BLaER1 treated with 17β-estradiol and CSF1 and Interleukin-3, amounts not matched to agents 10 nM and 100 nM (cell line): Measurements from ENCODE around the gene TRAF5.

ENCODE experiments used
- H3K27ac ChIP-seq, 11 experiments: shearing (Covaris generic); formaldehyde crosslinking; 2 replicates each; pipeline ENCODE4 v1.8.1; 2022
- H3K27me3 ChIP-seq, 11 experiments: shearing (Covaris generic); formaldehyde crosslinking; 2 replicates each; pipeline ENCODE4 v1.8.1; 2022
- H3K36me3 ChIP-seq, 11 experiments: shearing (Covaris generic); formaldehyde crosslinking; 2 replicates each; pipeline ENCODE4 v1.8.1; 2022
- H3K4me1 ChIP-seq, 10 experiments: shearing (Covaris generic); formaldehyde crosslinking; 2 replicates each; pipeline ENCODE4 v1.8.1; 2022
- H3K4me2 ChIP-seq, 11 experiments: shearing (Covaris generic); formaldehyde crosslinking; 2 replicates each; pipeline ENCODE4 v1.8.1; 2022
- H3K4me3 ChIP-seq, 10 experiments: shearing (Covaris generic); formaldehyde crosslinking; 2 replicates each; pipeline ENCODE4 v1.8.1; 2022
- H3K9ac ChIP-seq, 11 experiments: shearing (Covaris generic); formaldehyde crosslinking; 2 replicates each; pipeline ENCODE4 v1.8.1; 2022
- H3K9me3 ChIP-seq, 11 experiments: shearing (Covaris generic); formaldehyde crosslinking; replicated peaks in 1 of 11; 2 replicates each; pipeline ENCODE4 v1.8.1; 2022
- H4K20me1 ChIP-seq, 11 experiments: shearing (Covaris generic); formaldehyde crosslinking; 2 replicates each; pipeline ENCODE4 v1.8.1; 2022
- Cebpa-rat ChIP-seq, 11 experiments: shearing (Covaris generic); IDR thresholded peaks; 2 replicates each; pipeline ENCODE4 v1.8.1; 2022

TRAF5 gene

DNA sequence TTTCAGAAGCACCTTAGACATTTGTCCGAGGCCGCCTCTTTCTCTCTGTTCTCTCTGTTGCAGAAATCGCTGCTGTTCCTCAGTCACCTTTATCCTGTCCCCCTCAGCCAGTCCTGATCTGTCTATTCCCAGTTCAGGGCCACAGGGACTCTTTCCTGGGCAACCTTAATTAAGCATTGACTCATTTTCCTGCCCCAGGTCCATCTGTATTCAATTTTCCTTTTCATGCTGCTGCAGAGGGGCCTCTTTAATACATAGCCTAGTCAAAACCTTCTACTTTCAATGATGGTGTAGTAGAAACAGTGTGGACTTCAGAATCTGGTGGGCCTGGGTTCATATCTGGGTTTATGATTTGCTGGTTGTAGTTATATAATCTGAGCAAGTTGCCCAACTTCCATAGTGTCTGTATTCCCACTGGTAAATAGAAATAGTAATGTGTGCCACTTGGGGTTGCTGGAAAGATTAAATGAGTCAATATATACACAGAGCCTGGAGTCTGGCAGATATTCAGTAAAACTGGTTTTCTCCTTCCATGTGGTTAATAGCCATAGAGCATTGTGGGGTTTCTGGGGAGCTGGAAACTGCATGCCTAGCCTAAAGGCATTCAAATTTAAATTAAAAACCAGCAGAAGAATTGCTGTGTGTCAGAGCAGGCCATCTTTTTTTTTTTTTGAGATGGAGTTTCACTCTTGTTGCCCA is 4.5 kb downstream of the TRAF5 start:
- Histone ChIP-seq H4K20me1 (peaks cover 4 to 81% (median 31%) of the 10 kb centered on the region in 11 experiments; a peak in 17 of 22 replicates), H3K9ac (no peak overlapping the region), H3K4me3 (no peak overlapping the region), H3K27ac (no peak overlapping the region), H3K4me2 (peak overlapping the region in 1 of 11 experiments; percentile 43; a peak in 3 of 22 replicates), H3K36me3 (no peaks in the 10 kb centered on the region), H3K9me3 (no peaks in the 10 kb centered on the region), H3K27me3 (no peaks in the 10 kb centered on the region), H3K4me1 (peaks cover 42 to 80% (median 66%) of the 10 kb centered on the region in 10 experiments)
- TF ChIP-seq Cebpa-rat (IDR thresholded peaks at IDR 0.05) = no peak

DNA sequence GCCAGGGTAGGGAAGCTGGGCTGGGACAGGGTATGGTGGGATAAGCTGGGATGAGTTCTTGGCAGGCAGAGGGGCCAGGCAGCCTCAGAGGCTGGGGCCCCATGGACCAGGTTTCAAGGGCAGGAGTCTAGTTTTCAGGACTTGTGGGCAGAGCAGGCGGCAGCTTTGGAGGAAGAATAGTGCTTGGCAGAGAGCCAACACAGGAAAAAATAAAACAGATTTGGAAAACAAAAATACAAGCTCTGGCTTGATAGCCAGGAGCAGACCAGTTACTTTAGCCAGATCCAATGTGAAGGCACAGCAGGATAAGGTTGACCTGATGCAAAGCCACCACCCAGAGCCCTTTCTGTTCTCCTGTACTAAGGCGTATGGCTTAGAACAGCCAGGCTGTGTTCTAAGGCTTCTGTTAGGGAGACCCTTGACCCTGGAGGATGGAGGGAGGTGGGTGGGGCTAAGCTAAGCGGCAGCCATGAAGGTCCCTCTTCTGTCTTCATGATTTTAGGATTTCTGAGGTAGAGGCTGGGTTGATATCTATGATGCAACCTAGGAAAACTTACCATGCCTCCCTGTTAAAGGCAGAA is 5.5 kb downstream of the TRAF5 start:
- Histone ChIP-seq H3K4me1 (peaks cover 42 to 84% (median 72%) of the 10 kb centered on the region in 10 experiments), H3K4me2 (peak overlapping the region; percentile 9 to 51 (median 39); a peak in 19 of 22 replicates)
- TF ChIP-seq Cebpa-rat (IDR thresholded peaks at IDR 0.05) = no peak

DNA sequence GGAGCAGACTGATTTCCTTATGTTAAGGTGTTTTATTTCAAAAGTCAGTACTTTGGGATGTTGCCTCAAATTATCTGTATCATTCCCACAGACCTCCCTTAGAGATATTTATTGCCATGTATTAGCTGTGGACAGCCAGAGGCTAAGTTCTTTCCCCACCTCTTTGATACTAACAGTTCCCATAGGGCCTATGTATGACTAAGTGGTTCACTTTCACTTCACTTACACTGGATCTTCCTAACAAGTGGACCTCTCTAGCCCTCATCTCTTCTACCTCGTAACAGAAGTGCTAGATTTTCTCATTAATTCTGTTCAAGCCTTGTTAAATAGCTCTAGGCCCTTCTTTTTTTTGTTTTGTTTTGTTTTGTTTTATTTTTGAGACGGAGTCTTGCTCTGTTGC is 6.2 kb downstream of the TRAF5 start:
- no peaks in the 10 kb centered on the region for H3K9me3 ChIP-seq
- H3K4me2 ChIP-seq = peak overlapping the region in 6 of 11 experiments; percentile 9 to 51 (median 34); a peak in 4 of 22 replicates
- H3K36me3 ChIP-seq = peaks cover 0 to 8% (median 0%) of the 10 kb centered on the region in 11 experiments; a peak in 1 of 22 replicates
- H3K27ac ChIP-seq = no peak overlapping the region
- peaks cover 39 to 84% (median 67%) of the 10 kb centered on the region in 10 experiments for H3K4me1 ChIP-seq
- H3K9ac ChIP-seq = no peak overlapping the region
- no peak overlapping the region for H3K4me3 ChIP-seq
- TF ChIP-seq Cebpa-rat (IDR thresholded peaks at IDR 0.05) = no peak
- H3K27me3 ChIP-seq = no peaks in the 10 kb centered on the region
- peaks cover 4 to 94% (median 37%) of the 10 kb centered on the region in 11 experiments; a peak in 17 of 22 replicates for H4K20me1 ChIP-seq

More for the DNA sequence above, 5.5 kb downstream of the TRAF5 start:
- Histone ChIP-seq H3K27ac (no peak overlapping the region), H3K9ac (no peak overlapping the region; a peak in 1 of 22 replicates), H4K20me1 (peaks cover 4 to 91% (median 37%) of the 10 kb centered on the region in 11 experiments; a peak in 17 of 22 replicates), H3K4me3 (no peak overlapping the region), H3K9me3 (no peaks in the 10 kb centered on the region), H3K36me3 (peaks cover 0 to 5% (median 0%) of the 10 kb centered on the region in 11 experiments; a peak in 1 of 22 replicates), H3K27me3 (no peaks in the 10 kb centered on the region)

DNA sequence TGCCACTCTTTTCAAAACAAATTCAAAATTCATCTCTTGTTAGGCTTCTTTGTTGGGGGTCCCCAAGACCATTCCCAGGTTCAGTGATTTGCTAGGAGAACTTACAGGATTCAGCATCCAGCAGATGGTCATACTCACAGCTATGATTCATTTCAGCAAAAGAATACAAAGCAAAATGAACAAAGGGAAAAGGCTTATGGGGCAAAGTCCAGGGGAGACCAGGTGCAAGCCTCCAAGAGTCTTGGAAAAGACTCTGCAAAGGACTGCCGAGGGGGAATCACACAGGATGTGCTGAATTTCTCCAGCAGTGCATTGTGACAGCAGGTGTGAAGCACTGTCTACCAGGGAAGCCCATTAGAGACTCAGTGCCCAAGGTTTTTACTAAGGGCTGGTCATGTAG is 7.3 kb downstream of the TRAF5 start:
- H3K4me3 ChIP-seq = no peak overlapping the region
- TF ChIP-seq Cebpa-rat (IDR thresholded peaks at IDR 0.05) = no peak
- H3K27me3 ChIP-seq = no peaks in the 10 kb centered on the region
- H4K20me1 ChIP-seq = peaks cover 7 to 94% (median 27%) of the 10 kb centered on the region in 11 experiments; a peak in 16 of 22 replicates
- no peak overlapping the region for H3K4me2 ChIP-seq
- H3K36me3 ChIP-seq = peaks cover 0 to 13% (median 0%) of the 10 kb centered on the region in 11 experiments; a peak in 4 of 22 replicates
- no peak overlapping the region for H3K27ac ChIP-seq
- no peaks in the 10 kb centered on the region for H3K9me3 ChIP-seq
- peaks cover 32 to 75% (median 56%) of the 10 kb centered on the region in 10 experiments for H3K4me1 ChIP-seq
- no peak overlapping the region for H3K9ac ChIP-seq

DNA sequence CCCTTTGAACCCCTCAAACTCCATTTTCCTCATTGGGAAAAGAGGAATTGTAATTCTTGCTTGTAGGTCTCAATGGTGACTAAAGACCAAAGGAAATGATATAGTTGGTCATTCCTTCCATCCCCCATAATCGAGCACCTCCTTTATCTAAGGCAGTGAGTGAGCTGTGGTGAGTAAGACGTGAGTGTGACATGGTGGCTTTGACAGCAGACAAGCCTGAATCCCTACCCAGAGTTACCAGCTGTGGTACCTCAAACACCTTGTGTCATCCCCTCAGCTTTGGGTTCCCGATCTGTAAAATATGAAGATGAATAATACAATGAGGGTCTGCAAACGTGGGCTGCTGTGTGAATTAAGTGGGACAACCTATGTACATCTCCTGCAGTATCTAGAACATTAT is 8.4 kb downstream of the TRAF5 start:
- Histone ChIP-seq H3K9me3 (no peaks in the 10 kb centered on the region), H3K9ac (no peak overlapping the region), H3K4me3 (no peak overlapping the region), H3K36me3 (peaks cover 0 to 23% (median 0%) of the 10 kb centered on the region in 11 experiments; a peak in 6 of 22 replicates), H3K27ac (no peak overlapping the region), H3K27me3 (no peaks in the 10 kb centered on the region), H3K4me1 (peaks cover 32 to 71% (median 52%) of the 10 kb centered on the region in 10 experiments), H3K4me2 (peak overlapping the region; percentile 38 to 87 (median 82); a peak in 20 of 22 replicates), H4K20me1 (peaks cover 6 to 92% (median 22%) of the 10 kb centered on the region in 11 experiments; a peak in 16 of 22 replicates)
- TF ChIP-seq Cebpa-rat (IDR thresholded peaks at IDR 0.05) = no peak

DNA sequence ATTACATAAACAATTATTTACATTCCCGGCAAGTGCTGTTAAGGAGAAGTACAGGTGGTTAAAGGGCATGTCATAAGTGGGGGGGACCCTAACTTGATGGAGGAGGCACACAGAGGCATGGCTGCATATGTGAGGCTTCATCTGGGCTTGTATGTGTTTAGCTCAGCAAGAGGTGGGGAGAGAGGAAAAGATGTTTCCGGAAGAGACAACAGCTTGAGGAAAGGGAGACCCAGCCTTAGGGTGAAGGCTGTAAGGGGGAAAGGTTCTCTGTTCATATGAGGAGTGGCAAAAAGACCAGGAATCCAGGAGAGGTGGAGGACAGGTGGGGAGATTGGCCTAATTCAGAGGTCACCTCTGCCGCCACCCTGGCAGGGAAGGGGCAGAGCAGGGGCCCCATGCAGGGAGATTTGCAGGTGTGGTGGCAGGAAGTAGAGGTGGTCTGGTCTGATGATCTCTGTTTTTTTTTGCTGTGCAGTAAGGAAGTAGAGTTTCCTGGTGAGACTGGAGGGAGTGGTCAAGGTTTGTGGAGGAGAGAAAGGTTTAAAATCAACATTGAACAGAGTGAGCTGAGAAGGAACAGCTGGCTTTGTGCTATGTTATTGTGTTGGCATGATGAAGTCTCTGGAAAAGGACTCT is 9.0 kb downstream of the TRAF5 start:
- H3K4me1 ChIP-seq = peaks cover 33 to 65% (median 48%) of the 10 kb centered on the region in 10 experiments
- no peak for TF ChIP-seq Cebpa-rat (IDR thresholded peaks at IDR 0.05)
- peak overlapping the region in 4 of 11 experiments; percentile 0 to 36 (median 6); a peak in 3 of 22 replicates for H3K9ac ChIP-seq
- peak overlapping the region in 3 of 11 experiments; percentile 16 to 32 (median 25); a peak in 3 of 22 replicates for H3K27ac ChIP-seq
- peaks cover 0 to 23% (median 0%) of the 10 kb centered on the region in 11 experiments; a peak in 6 of 22 replicates for H3K36me3 ChIP-seq
- H3K9me3 ChIP-seq = no peaks in the 10 kb centered on the region
- peaks cover 0 to 86% (median 21%) of the 10 kb centered on the region in 11 experiments; a peak in 15 of 22 replicates for H4K20me1 ChIP-seq
- H3K4me2 ChIP-seq = peak overlapping the region; percentile 38 to 87 (median 82)
- H3K27me3 ChIP-seq = no peaks in the 10 kb centered on the region
- no peak overlapping the region for H3K4me3 ChIP-seq

DNA sequence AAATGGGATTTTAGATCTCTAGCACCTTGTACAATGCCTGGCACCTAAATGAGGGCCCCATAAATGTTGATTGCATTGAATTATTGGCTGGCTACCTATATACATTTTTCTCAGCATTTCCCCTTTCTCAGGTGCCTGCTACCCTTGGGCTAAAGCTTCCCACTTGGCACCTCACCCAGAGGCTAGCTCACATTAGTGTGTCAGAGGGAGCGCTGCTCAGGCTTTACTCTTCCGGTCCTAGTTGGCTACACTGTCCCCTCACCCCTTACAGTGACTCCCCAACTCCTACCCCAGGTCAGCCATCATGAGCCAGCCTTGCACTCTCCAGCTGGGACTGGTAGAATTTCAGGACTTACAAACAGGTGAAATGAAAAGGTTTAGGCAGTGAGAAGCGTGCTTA is 9.5 kb downstream of the TRAF5 start:
- Histone ChIP-seq H4K20me1 (peaks cover 0 to 81% (median 20%) of the 10 kb centered on the region in 11 experiments; a peak in 15 of 22 replicates), H3K9ac (peak overlapping the region in 4 of 11 experiments; percentile 0 to 36 (median 6); a peak in 2 of 22 replicates), H3K36me3 (peaks cover 0 to 23% (median 0%) of the 10 kb centered on the region in 11 experiments; a peak in 6 of 22 replicates), H3K27me3 (no peaks in the 10 kb centered on the region), H3K9me3 (no peaks in the 10 kb centered on the region), H3K4me2 (peak overlapping the region; percentile 38 to 87 (median 82)), H3K27ac (peak overlapping the region in 3 of 11 experiments; percentile 16 to 32 (median 25); a peak in 3 of 22 replicates), H3K4me1 (peaks cover 38 to 63% (median 51%) of the 10 kb centered on the region in 10 experiments), H3K4me3 (no peak overlapping the region)
- no peak for TF ChIP-seq Cebpa-rat (IDR thresholded peaks at IDR 0.05)

DNA sequence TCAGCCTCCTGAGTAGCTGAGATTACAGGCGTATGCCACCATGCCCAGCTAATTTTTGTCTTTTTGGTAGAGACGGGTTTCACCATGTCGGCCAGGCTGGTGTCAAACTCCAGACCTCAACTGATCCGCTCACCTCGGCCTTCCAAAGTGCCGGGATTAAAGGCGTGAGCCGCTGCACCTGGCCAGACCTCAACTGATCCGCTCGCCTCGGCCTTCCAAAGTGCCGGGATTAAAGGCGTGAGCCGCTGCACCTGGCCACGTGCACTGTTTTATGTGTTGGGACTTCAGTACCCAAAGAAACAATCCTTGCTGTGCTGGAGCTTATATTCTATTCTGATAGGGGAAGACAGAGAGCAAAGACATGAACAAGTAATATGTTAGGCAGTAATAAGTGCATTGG is 10.1 kb downstream of the TRAF5 start:
- Histone ChIP-seq H3K36me3 (peaks cover 0 to 23% (median 0%) of the 10 kb centered on the region in 11 experiments; a peak in 6 of 22 replicates), H4K20me1 (peaks cover 0 to 75% (median 20%) of the 10 kb centered on the region in 11 experiments; a peak in 15 of 22 replicates), H3K4me3 (no peak overlapping the region), H3K9me3 (0 out of 22 replicates have a peak, but pooled peaks cover 0 to 4% (median 0%) of the 10 kb centered on the region in 11 experiments), H3K27ac (no peak overlapping the region; a peak in 1 of 22 replicates), H3K4me1 (peaks cover 37 to 57% (median 47%) of the 10 kb centered on the region in 10 experiments), H3K4me2 (peak overlapping the region in 4 of 11 experiments; percentile 80 to 87 (median 82); a peak in 5 of 22 replicates), H3K27me3 (no peaks in the 10 kb centered on the region), H3K9ac (no peak overlapping the region)
- no peak for TF ChIP-seq Cebpa-rat (IDR thresholded peaks at IDR 0.05)
